ENCODE results near the gene GPR63.

The GPR63 gene

GRCh38 chr6:96794980-96795379 lies 42.3 kb downstream of the GPR63 start:
- ChIA-PET POLR2A (ENCODE audit: low non-redundant PET) (no interaction called here), CTCF (interaction anchor here (0.6 to 0.7 kb wide), 2 partner anchors 46 to 442 kb away, joined by 3 to 7 read pairs; no protein-coding TSS in a partner anchor)
- no peak for TF ChIP-seq CTCF (conservative IDR thresholded peaks at IDR 0.05; ENCODE audit: low read depth)
- no peak overlapping the region for H3K27ac ChIP-seq
- DNase-seq (ENCODE audit: low spot score), result no peak

- POLR2A ChIA-PET (ENCODE audit: low non-redundant PET), result no interaction called here
- no peak overlapping the region for H3K27ac ChIP-seq
- DNase-seq (ENCODE audit: low spot score), result no peak
- TF ChIP-seq CTCF (conservative IDR thresholded peaks at IDR 0.05; ENCODE audit: low read depth), result no peak
- CTCF ChIA-PET, result no interaction called here
Observed at GRCh38 chr6:96792561-96793190, 44.6 kb downstream of the GPR63 start.

DNA sequence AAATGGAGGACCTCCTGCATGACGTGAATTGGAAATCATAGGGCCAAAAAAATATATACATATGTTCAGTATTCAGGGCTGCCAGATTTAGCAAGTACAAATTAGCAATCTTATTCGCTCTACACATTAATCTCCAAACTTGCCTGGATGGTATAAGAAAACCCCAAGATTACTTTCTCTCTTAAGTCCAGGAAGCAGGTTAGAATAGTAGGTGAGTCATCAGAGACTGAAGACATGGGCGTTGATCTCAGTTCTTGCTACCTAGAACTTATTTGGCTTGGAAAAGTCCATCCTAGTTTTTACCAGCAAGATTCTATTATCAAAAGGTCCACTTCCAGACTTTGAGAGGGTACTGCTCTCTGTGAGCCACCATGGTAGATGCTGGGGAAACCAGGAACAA lies 47.4 kb downstream of the GPR63 start:
- POLR2A ChIA-PET (ENCODE audit: low non-redundant PET), result no interaction called here

GRCh38 chr6:96787846-96788580 lies 49.3 kb downstream of the GPR63 start:
- no peak overlapping the region for H3K27ac ChIP-seq
- no peak for TF ChIP-seq CTCF (conservative IDR thresholded peaks at IDR 0.05; ENCODE audit: low read depth)
- ChIA-PET CTCF (no interaction called here), POLR2A (ENCODE audit: low non-redundant PET) (no interaction called here)
- DNase-seq (ENCODE audit: low spot score), result no peak

More for the DNA sequence above, 47.4 kb downstream of the GPR63 start:
- no peak for TF ChIP-seq CTCF (conservative IDR thresholded peaks at IDR 0.05; ENCODE audit: low read depth)
- H3K27ac ChIP-seq, result no peak overlapping the region
- CTCF ChIA-PET, result interaction anchor here (0.6 kb wide), 1 partner anchor 131 kb away, joined by 3 read pairs; no protein-coding TSS in a partner anchor
- no peak for DNase-seq (ENCODE audit: low spot score)

GRCh38 chr6:96786336-96786735 lies 50.9 kb downstream of the GPR63 start:
- no peak for DNase-seq (ENCODE audit: low spot score)
- H3K27ac ChIP-seq, result no peak overlapping the region
- POLR2A ChIA-PET (ENCODE audit: low non-redundant PET), result no interaction called here
- CTCF ChIA-PET, result no interaction called here
- no peak for TF ChIP-seq CTCF (conservative IDR thresholded peaks at IDR 0.05; ENCODE audit: low read depth)

DNA sequence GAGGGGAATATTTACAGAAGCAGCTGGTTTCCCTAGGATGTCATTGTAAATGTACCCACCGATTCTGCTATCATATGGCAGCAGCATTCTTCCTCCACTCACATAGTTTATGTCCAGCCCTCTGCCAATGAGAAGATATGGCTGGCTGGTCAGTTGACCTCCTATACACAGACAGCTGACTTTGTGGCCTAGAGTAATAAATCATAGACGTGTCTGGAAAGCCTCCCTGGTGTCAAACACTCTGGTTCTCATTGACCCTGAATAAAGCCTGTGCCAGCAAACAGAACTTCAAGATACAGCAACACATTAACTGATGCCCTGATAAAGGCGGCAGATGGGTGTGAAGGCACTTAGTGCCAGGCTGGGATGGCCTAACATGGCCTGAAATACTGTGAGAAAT lies 52.6 kb downstream of the GPR63 start:
- ChIA-PET POLR2A (ENCODE audit: low non-redundant PET) (no interaction called here), CTCF (no interaction called here)
- TF ChIP-seq CTCF (conservative IDR thresholded peaks at IDR 0.05; ENCODE audit: low read depth), result no peak
- DNase-seq (ENCODE audit: low spot score), result no peak
- no peak overlapping the region for H3K27ac ChIP-seq

Data from RWPE1 (cell line).